H1 (cell line): ENCODE measurements around the gene RBP7. TPM values are rescaled to one million over a fixed set of nuclear protein-coding genes. Genes with fewer than 3 reads are reported as not detected.

Experiments
- CTCF ChIA-PET: fragments of 300-600 bp; sonication (Branson Sonifier 250); formaldehyde crosslinking; loops from one replicate; lab custom pipeline; 2021; ENCODE audit not compliant: partially characterized antibody; lab: Charles Lee
- POLR2A ChIA-PET: fragments of 300-600 bp; sonication (Branson Sonifier 250); formaldehyde crosslinking; loops from one replicate; lab custom pipeline; 2021; ENCODE audit warnings: inconsistent platforms; ENCODE audit not compliant: partially characterized antibody; lab: Charles Lee
- DNase-seq, 2 experiments: peaks; one replicate each; pipeline versions ENCODE4 v3.0.0 to v3.0.0-alpha.2; 2010 to 2022; ENCODE audit warnings: low spot score in 2 of 2, low read depth in 1 of 2, mixed read lengths in 1 of 2
- FAIRE-seq: peaks from 2 replicates; lab custom pipeline; 2011; peaks lifted over from hg19 to GRCh38; lab: Jason Lieb, UNC
- H2AFZ ChIP-seq: 2 replicates; pipeline ENCODE4 v1.8.1; 2012; ENCODE audit warnings: low read length, inconsistent platforms
- H2AK5ac ChIP-seq: 2 replicates; pipeline ENCODE4 v1.6.1; 2013; ENCODE audit warnings: low read depth, low read length
- H2BK120ac ChIP-seq: replicated peaks from 2 replicates; pipeline ENCODE3; 2013; ENCODE audit warnings: low read depth, low read length, inconsistent platforms
- H2BK12ac ChIP-seq: 2 replicates; pipeline ENCODE4 v1.6.1; 2013; ENCODE audit warnings: low read depth, low read length
- H2BK15ac ChIP-seq: 2 replicates; pipeline ENCODE4 v1.6.1; 2013; ENCODE audit warnings: low read length
- H2BK20ac ChIP-seq: 2 replicates; pipeline ENCODE4 v1.6.1; 2013; ENCODE audit warnings: low read length
- H2BK5ac ChIP-seq: 2 replicates; pipeline ENCODE4 v1.6.1; 2013; ENCODE audit warnings: low read depth, low read length
- H3K14ac ChIP-seq: 2 replicates; pipeline ENCODE4 v1.6.1; 2013; ENCODE audit warnings: inconsistent platforms; ENCODE audit not compliant: insufficient read length
- H3K18ac ChIP-seq: 2 replicates; pipeline ENCODE4 v1.6.1; 2013; ENCODE audit warnings: low read length; ENCODE audit errors: extremely low read depth
- H3K23ac ChIP-seq: 2 replicates; pipeline ENCODE4 v1.6.1; 2013; ENCODE audit warnings: inconsistent platforms; ENCODE audit not compliant: insufficient read length
- H3K23me2 ChIP-seq: 2 replicates; pipeline ENCODE4 v1.6.1; 2013; ENCODE audit warnings: low read depth, low read length
- H3K27ac ChIP-seq: 2 replicates; pipeline ENCODE4 v1.6.1; 2011; ENCODE audit warnings: low read depth, low read length, inconsistent platforms
- H3K27me3 ChIP-seq, 4 experiments: replicated peaks in 1 of 4; 1 replicate in 1 of 4; 2 replicates in 3 of 4; pipeline versions ENCODE4 v1.6.1 to v1.8.1; 2011 to 2013; ENCODE audit warnings: low read length in 3 of 4, mild to moderate bottlenecking in 3 of 4, inconsistent platforms in 2 of 4, mixed read lengths in 2 of 4, moderate library complexity in 1 of 4; ENCODE audit not compliant: control insufficient read depth in 3 of 4, insufficient read depth in 3 of 4; ENCODE audit errors: extremely low read depth in 1 of 4
- H3K36me3 ChIP-seq, 4 experiments: 2 replicates each; pipeline versions ENCODE4 v1.6.1 to v1.8.1; 2011 to 2013; ENCODE audit warnings: mild to moderate bottlenecking in 4 of 4, low read length in 3 of 4, moderate library complexity in 2 of 4, control low read depth in 1 of 4, inconsistent platforms in 1 of 4; ENCODE audit not compliant: insufficient read depth in 4 of 4, control insufficient read depth in 2 of 4
- H3K4ac ChIP-seq: replicated peaks from 2 replicates; pipeline ENCODE3; 2013; ENCODE audit warnings: low read length, low read depth, mixed read lengths, inconsistent platforms; ENCODE audit not compliant: insufficient read length
- H3K4me1 ChIP-seq, 4 experiments: replicated peaks in 1 of 4; 1 replicate in 1 of 4; 2 replicates in 3 of 4; pipeline versions ENCODE4 v1.6.1 to v1.8.1; 2011 to 2013; ENCODE audit warnings: low read length in 3 of 4, inconsistent platforms in 2 of 4, mixed read lengths in 1 of 4; ENCODE audit not compliant: insufficient read depth in 4 of 4, control insufficient read depth in 3 of 4
- H3K4me2 ChIP-seq, 2 experiments: 2 replicates each; pipeline versions ENCODE4 v1.6.1 to v1.8.1; 2011 to 2013; ENCODE audit warnings: low read depth in 2 of 2, low read length in 2 of 2, control low read depth in 1 of 2, inconsistent platforms in 1 of 2, mild to moderate bottlenecking in 1 of 2; ENCODE audit not compliant: insufficient read depth in 1 of 2
- H3K4me3 ChIP-seq, 4 experiments: fragments of 200-600, 300-600 bp in 1 of 4; sonication (generic), shearing (Covaris generic), sonication (Bioruptor Twin) in 1 of 4; 2 replicates each; pipeline versions ENCODE4 v1.5.1 to v1.8.1; 2011 to 2016; ENCODE audit warnings: low read length in 4 of 4, low read depth in 3 of 4, control low read depth in 2 of 4, inconsistent platforms in 2 of 4, mild to moderate bottlenecking in 2 of 4, mixed read lengths in 1 of 4, moderate library complexity in 1 of 4; ENCODE audit not compliant: insufficient read depth in 2 of 4; ENCODE audit errors: extremely low read depth in 1 of 4
- H3K56ac ChIP-seq: replicated peaks from 2 replicates; pipeline ENCODE3; 2013; ENCODE audit warnings: low read depth, mild to moderate bottlenecking, mixed read lengths, low read length, inconsistent platforms; ENCODE audit not compliant: insufficient read length
- H3K79me1 ChIP-seq: 2 replicates; pipeline ENCODE4 v1.6.1; 2013; ENCODE audit warnings: low read depth, low read length, control low read depth
- H3K79me2 ChIP-seq, 2 experiments: 2 replicates each; pipeline versions ENCODE4 v1.6.1 to v1.8.1; 2012 to 2013; ENCODE audit warnings: low read length in 2 of 2, mild to moderate bottlenecking in 2 of 2, inconsistent platforms in 1 of 2; ENCODE audit not compliant: insufficient read depth in 2 of 2, control insufficient read depth in 1 of 2
- H3K9ac ChIP-seq, 4 experiments: replicated peaks in 1 of 4; 1 replicate in 1 of 4; 2 replicates in 3 of 4; pipeline versions ENCODE4 v1.6.1 to v1.8.1; 2011 to 2013; ENCODE audit warnings: low read depth in 3 of 4, low read length in 3 of 4, control low read depth in 2 of 4, mild to moderate bottlenecking in 2 of 4, moderate library complexity in 2 of 4, inconsistent platforms in 1 of 4; ENCODE audit errors: extremely low read depth in 1 of 4
- H3K9me3 ChIP-seq, 2 experiments: 2 replicates each; pipeline versions ENCODE4 v1.6.1 to v1.8.1; 2012 to 2013; ENCODE audit warnings: mild to moderate bottlenecking in 2 of 2, moderate library complexity in 2 of 2, control low read depth in 1 of 2, inconsistent platforms in 1 of 2, low read depth in 1 of 2, low read length in 1 of 2, mixed read lengths in 1 of 2; ENCODE audit not compliant: insufficient read depth in 2 of 2
- H4K20me1 ChIP-seq, 2 experiments: replicated peaks in 1 of 2; 2 replicates each; pipeline versions ENCODE3 to v1.8.1; 2011 to 2013; ENCODE audit warnings: inconsistent platforms in 2 of 2, low read length in 2 of 2, mild to moderate bottlenecking in 1 of 2; ENCODE audit not compliant: insufficient read depth in 2 of 2, control insufficient read depth in 1 of 2
- H4K5ac ChIP-seq: 2 replicates; pipeline ENCODE4 v1.6.1; 2013; ENCODE audit warnings: low read length, low read depth, mixed read lengths, inconsistent platforms; ENCODE audit not compliant: insufficient read length
- H4K8ac ChIP-seq: 2 replicates; pipeline ENCODE4 v1.8.0; 2013; ENCODE audit warnings: mild to moderate bottlenecking, moderate library complexity, low read length, inconsistent platforms; ENCODE audit not compliant: insufficient read depth; ENCODE audit errors: extremely low read depth
- H4K91ac ChIP-seq: replicated peaks from 2 replicates; pipeline ENCODE3; 2013; ENCODE audit warnings: low read length, mixed read lengths, inconsistent platforms; ENCODE audit not compliant: insufficient read length
- BCL11A ChIP-seq, 2 experiments: IDR thresholded peaks; one replicate each; pipeline ENCODE4 v1.6.1; 2011; ENCODE audit warnings: low read depth in 2 of 2, low read length in 2 of 2, mild to moderate bottlenecking in 2 of 2
- CREB1 ChIP-seq: IDR thresholded peaks from 2 replicates; pipeline ENCODE4 v1.6.1; 2012; ENCODE audit warnings: inconsistent platforms
- GTF2F1 ChIP-seq: IDR thresholded peaks from 2 replicates; pipeline ENCODE4 v1.6.1; 2012; ENCODE audit warnings: low read depth, low read length, improper control_type of control experiment, borderline replicate concordance
- HDAC2 ChIP-seq, 2 experiments: fragments of 300-600 bp in 1 of 2; sonication (generic) in 1 of 2; IDR thresholded peaks; 2 replicates each; pipeline ENCODE4 v1.6.1; 2011 to 2012; ENCODE audit warnings: low read depth in 2 of 2, low read length in 2 of 2, mild to moderate bottlenecking in 2 of 2, moderate library complexity in 2 of 2, borderline replicate concordance in 1 of 2, inconsistent platforms in 1 of 2
- HDAC6 ChIP-seq: IDR thresholded peaks from one replicate; pipeline ENCODE4 v1.7.1; 2012; ENCODE audit warnings: low read depth, mild to moderate bottlenecking, inconsistent platforms, low read length, moderate library complexity
- JUND ChIP-seq: IDR thresholded peaks from 2 replicates; pipeline ENCODE4 v1.6.1; 2011; ENCODE audit warnings: mild to moderate bottlenecking, improper control_type of control experiment, low read length
- RNF2 ChIP-seq: fragments of 200-900, 300-1000 bp; sonication (generic); IDR thresholded peaks from 2 replicates; pipeline ENCODE4 v1.7.1; 2016; ENCODE audit warnings: borderline replicate concordance, low read depth, mild to moderate bottlenecking, antibody characterized with exemption, low read length; ENCODE audit not compliant: poor library complexity, severe bottlenecking; ENCODE audit errors: missing control alignments
- TAF7 ChIP-seq: optimal IDR thresholded peaks from 2 replicates; pipeline ENCODE3; 2011; ENCODE audit warnings: low read depth, mild to moderate bottlenecking, inconsistent platforms, low read length, moderate library complexity, borderline replicate concordance
- TCF12 ChIP-seq: IDR thresholded peaks from 2 replicates; pipeline ENCODE4 v1.6.1; 2011; ENCODE audit warnings: low read depth, mild to moderate bottlenecking, low read length
- YY1 ChIP-seq: IDR thresholded peaks from 2 replicates; pipeline ENCODE4 v1.6.1; 2011; ENCODE audit warnings: low read depth, mild to moderate bottlenecking, low read length
- ZNF274 ChIP-seq: IDR thresholded peaks from 2 replicates; pipeline ENCODE4 v1.7.0; 2012; ENCODE audit warnings: low read length, borderline replicate concordance; ENCODE audit errors: extremely low read depth
- WGBS, 2 experiments: shearing (Covaris generic) in 1 of 2; methylation state at CpG; one replicate each; pipeline versions ENCODE4 v1.1.6 to v1.1.7; 2013 to 2015; ENCODE audit warnings: low lambda C conversion rate in 2 of 2, mixed read lengths in 2 of 2, inconsistent platforms in 1 of 2, low coverage in 1 of 2, missing lambda C conversion rate in 1 of 2; ENCODE audit not compliant: insufficient replicate concordance in 2 of 2, insufficient coverage in 1 of 2, insufficient read length in 1 of 2; ENCODE audit errors: extremely low coverage in 1 of 2, missing lambda C conversion rate in 1 of 2; 5-methylcytosine and 5-hydroxymethylcytosine counted together
- polyA plus RNA-seq, 7 experiments: library from polyadenylated mRNA; depleted of rRNA in 3 of 7; stranded (reverse) in 5 of 7; unstranded in 2 of 7; fragments of >200 nt in 5 of 7; fragments of 200-250 nt in 2 of 7; gene quantifications; 1 replicate in 5 of 7; 2 replicates in 1 of 7; 4 replicates in 1 of 7; pipeline versions ENCODE4 v1.2.1 to v1.2.3, GENCODE V29; 2011 to 2013; ENCODE audit warnings: missing spikeins in 2 of 7, mixed read lengths in 2 of 7
- total RNA-seq: library from RNA; stranded (reverse); fragmentation: NEBNext Ultra II Directional; extraction: Animal tissue kit (Norgen Biotek cat#: 25700); gene quantifications from 2 replicates; pipeline ENCODE4 v1.2.1, GENCODE V29; 2021

Gene RBP7
- total and polyA plus RNA-seq, 2 of the 8 experiments (the other 6 are each of a cell fraction or from before 2014, with no cell fraction given), result 5.7 to 7.2 TPM

GRCh38 chr1:10064416-10065343 is 67.7 kb downstream of the RBP7 start:
- peak overlapping the region; percentile 45; the same call in 1 of the 2 replicates for H2AK5ac ChIP-seq
- no peaks in the 10 kb centered on the region for H3K36me3 ChIP-seq
- ChIA-PET POLR2A (interaction anchor here (0.6 to 1.5 kb wide), 4 partner anchors 10 to 121 kb away, joined by 3 to 4 read pairs (median 3); no protein-coding TSS in a partner anchor), CTCF (no interaction called here)
- FAIRE-seq, result no peak
- H2BK12ac ChIP-seq, result peak overlapping the region; percentile 44; the same call in 1 of the 2 replicates
- H3K27me3 ChIP-seq, result no peaks in the 10 kb centered on the region
- no peaks in the 10 kb centered on the region for H3K23me2 ChIP-seq
- no peak overlapping the region for H2BK20ac ChIP-seq
- no peak overlapping the region for H3K23ac ChIP-seq
- no peak overlapping the region for H3K14ac ChIP-seq
- peaks cover 0 to 67% of the 10 kb centered on the region in 2 experiments; a peak in 3 of 4 replicates for H3K79me2 ChIP-seq
- DNase-seq, result no peak
- peaks cover 4 to 8% of the 10 kb centered on the region in 2 experiments for H4K20me1 ChIP-seq
- H3K4me3 ChIP-seq, result no peak overlapping the region
- H3K4me2 ChIP-seq, result 0 out of 4 replicates have a peak overlapping the region, but pooled peaks of 1 of the 2 experiments have one; percentile 12
- no peak overlapping the region for H2AFZ ChIP-seq
- H4K91ac ChIP-seq, result no peak overlapping the region
- no peak overlapping the region for H2BK120ac ChIP-seq
- no peak overlapping the region for H3K27ac ChIP-seq
- H3K79me1 ChIP-seq, result peaks cover 5% of the 10 kb centered on the region; the same call in 1 of the 2 replicates
- H3K4me1 ChIP-seq, result peaks cover 2 to 4% (median 2%) of the 10 kb centered on the region in 4 experiments; a peak in 4 of 7 replicates
- 96% methylated on average over 8 of the region's 8 CpGs; no CpG with 5 or more reads in 1 of the 2 experiments for WGBS, 2 experiments
- no peak overlapping the region for H3K4ac ChIP-seq
- H3K9me3 ChIP-seq, result no peaks in the 10 kb centered on the region
- H4K5ac ChIP-seq, result no peak overlapping the region
- no peak overlapping the region; a peak in 1 of 7 replicates for H3K9ac ChIP-seq
- no peak overlapping the region for H4K8ac ChIP-seq
- H3K18ac ChIP-seq, result peak overlapping the region; percentile 27; the same call in 1 of the 2 replicates
- H2BK15ac ChIP-seq, result peak overlapping the region; percentile 53; the same call in 1 of the 2 replicates
- no peak overlapping the region for H3K56ac ChIP-seq
- 0 out of 2 replicates have a peak overlapping the region, but pooled peaks have one; percentile 68 for H2BK5ac ChIP-seq
- TF ChIP-seq GTF2F1 (no peak), RNF2 (no peak), TCF12 (no peak), JUND (no peak), CREB1 (no peak), TAF7 (no peak), YY1 (no peak), HDAC6 (no peak), ZNF274 (no peak), HDAC2 (IDR thresholded peaks at IDR 0.05; ENCODE audit: borderline replicate concordance in 1 of 2, low read depth in 2 of 2, low read length in 2 of 2) (no peak), BCL11A (IDR thresholded peaks at IDR 0.05; ENCODE audit: low read depth in 2 of 2, low read length in 2 of 2) (no peak)
